GM19467 (cell line): Measurements from ENCODE around the gene SYPL2.

ENCODE experiments used
- ATAC-seq: cut with Tn5 transposase; IDR thresholded peaks from one replicate; pipeline ENCODE4 v1.9.1; 2021; ENCODE audit warnings: mild to moderate bottlenecking, moderate library complexity; ENCODE audit not compliant: unreplicated experiment

SYPL2 gene

GRCh38 chr1:109509176-109510134, 43.1 kb downstream of the SYPL2 start, which contains the start of gene AMIGO1:
Gene AMIGO1 (minus strand): TSS chr1:109509727. CDS start chr1:109508912, 815 bp downstream.
- no peak for ATAC-seq

- no peak for ATAC-seq
Observed at GRCh38 chr1:109513110-109513710, 46.9 kb downstream of the SYPL2 start.

GRCh38 chr1:109514846-109515245, 48.5 kb downstream of the SYPL2 start:
- ATAC-seq, result no peak

- no peak for ATAC-seq
Observed at GRCh38 chr1:109516872-109517271, 50.5 kb downstream of the SYPL2 start.

GRCh38 chr1:109517337-109517736, 51.0 kb downstream of the SYPL2 start:
- ATAC-seq, result no peak

GRCh38 chr1:109521002-109521951, 54.9 kb downstream of the SYPL2 start:
- no peak for ATAC-seq

GRCh38 chr1:109522026-109522425, 55.7 kb downstream of the SYPL2 start:
- ATAC-seq, result no peak

- ATAC-seq, result no peak
Observed at GRCh38 chr1:109523706-109524105, 57.4 kb downstream of the SYPL2 start.

GRCh38 chr1:109527098-109527811, 60.9 kb downstream of the SYPL2 start:
- ATAC-seq, result no peak

- ATAC-seq, result no peak
Observed at GRCh38 chr1:109527846-109528695, 61.7 kb downstream of the SYPL2 start.

- ATAC-seq, result no peak
Observed at GRCh38 chr1:109528712-109529111, 62.4 kb downstream of the SYPL2 start.

GRCh38 chr1:109529881-109530456, 63.6 kb downstream of the SYPL2 start:
- no peak for ATAC-seq

GRCh38 chr1:109530457-109531087, 64.2 kb downstream of the SYPL2 start:
- no peak for ATAC-seq

GRCh38 chr1:109531380-109531779, 65.0 kb downstream of the SYPL2 start:
- no peak for ATAC-seq
